NCI-H2081 treated with DMSO at 0.1 percent for 48 hours (cell line): ENCODE data around the gene PYY.
"Not testable (repeated sequence)": the region's sequence is repeated elsewhere in the genome, so short reads cannot be mapped to it uniquely, and the experiment has no call there.

Experiments used
- DNase-seq: peaks from one replicate; lab custom pipeline; 2025; lab: John Stamatoyannopoulos, UW

Gene PYY

GRCh38 chr17:43978078-43978477, 24.3 kb upstream of the PYY start:
- no peak for DNase-seq

- DNase-seq = no peak
These were observed 23.5 kb upstream of the PYY start for GRCh38 chr17:43976963-43977837.

GRCh38 chr17:43975898-43976297, 22.2 kb upstream of the PYY start:
- DNase-seq = no peak

GRCh38 chr17:43974382-43975266, 20.9 kb upstream of the PYY start:
- no peak for DNase-seq

GRCh38 chr17:43972444-43973212, 18.9 kb upstream of the PYY start:
- not testable (repeated sequence) for DNase-seq

- not testable (repeated sequence) for DNase-seq
These were observed 17.7 kb upstream of the PYY start for GRCh38 chr17:43971436-43971835.

- no peak for DNase-seq
These were observed 16.6 kb upstream of the PYY start for GRCh38 chr17:43970366-43970765.

GRCh38 chr17:43967251-43967875, 13.6 kb upstream of the PYY start:
- DNase-seq = no peak

- no peak for DNase-seq
These were observed 12.5 kb upstream of the PYY start for GRCh38 chr17:43966276-43966675.

- no peak for DNase-seq
These were observed 8.7 kb upstream of the PYY start for GRCh38 chr17:43962479-43962878.

GRCh38 chr17:43961954-43962353, 8.2 kb upstream of the PYY start:
- DNase-seq = no peak

- not testable (repeated sequence) for DNase-seq
These were observed 7.6 kb upstream of the PYY start for GRCh38 chr17:43961292-43961691.

- no peak for DNase-seq
These were observed 5.1 kb upstream of the PYY start for GRCh38 chr17:43958748-43959352.

GRCh38 chr17:43956222-43956621, 2.5 kb upstream of the PYY start:
- DNase-seq = no peak

- no peak for DNase-seq
These were observed 745 bp downstream of the PYY start for GRCh38 chr17:43952724-43953666.

GRCh38 chr17:43952351-43952723, 1.4 kb downstream of the PYY start:
- DNase-seq = no peak

- DNase-seq = no peak
These were observed 2.0 kb downstream of the PYY start for GRCh38 chr17:43951750-43952149.

GRCh38 chr17:43950554-43950953, 3.2 kb downstream of the PYY start:
- no peak for DNase-seq

GRCh38 chr17:43949781-43950180, 4.0 kb downstream of the PYY start:
- DNase-seq = no peak

- DNase-seq = no peak
These were observed 7.0 kb downstream of the PYY start for GRCh38 chr17:43946781-43947180.
